Activated T-helper 1 cell treated with anti-CD3 and anti-CD28 coated beads, Interleukin-12 subunit alpha, Interleukin-12 subunit beta, Interleukin-2, Interleukin-4 antibody, amounts not matched to agents 30 ng/mL and 10 ng/mL and 1 ng/mL, durations not matched to agents 14 hours and 24 hours and 36 hours (primary cell): ENCODE results near the gene CUL7. TPM values are rescaled to one million over a fixed set of nuclear protein-coding genes. Genes with fewer than 3 reads are reported as not detected.
"Not testable (repeated sequence)": the region's sequence is repeated elsewhere in the genome, so short reads cannot be mapped to it uniquely, and the experiment has no call there.

Experiments used
- DNase-seq: peaks from one replicate; pipeline ENCODE4 v3.0.0; 2021; ENCODE audit warnings: low spot score
- H3K27ac Mint-ChIP-seq: one replicate; pipeline ENCODE4 v1.8.0; 2021; ENCODE audit warnings: mild to moderate bottlenecking, mixed read lengths
- H3K27me3 Mint-ChIP-seq: one replicate; pipeline ENCODE4 v1.8.0; 2022; ENCODE audit warnings: mild to moderate bottlenecking, moderate library complexity, mixed read lengths; ENCODE audit not compliant: insufficient read depth
- H3K36me3 Mint-ChIP-seq: one replicate; pipeline ENCODE4 v1.8.0; 2021; ENCODE audit warnings: low read depth, mixed read lengths
- H3K4me1 Mint-ChIP-seq: one replicate; pipeline ENCODE4 v1.8.0; 2021; ENCODE audit warnings: low read depth, mixed read lengths
- H3K4me3 Mint-ChIP-seq: one replicate; pipeline ENCODE4 v1.8.0; 2021; ENCODE audit warnings: mild to moderate bottlenecking, moderate library complexity, mixed read lengths
- H3K9me3 Mint-ChIP-seq: one replicate; pipeline ENCODE4 v1.8.0; 2021; ENCODE audit warnings: mixed read lengths
- intact Hi-C: fragments of 100-400 bp; cut with micrococcal nuclease; formaldehyde crosslinking; loops from one replicate; pipeline ENCODE4 v1.15.1; 2024
- total RNA-seq: library from RNA; stranded (reverse); gene quantifications from 2 replicates; pipeline ENCODE4 v1.2.3, GENCODE V29; 2022

The CUL7 gene
- total RNA-seq, 1 donor from 2014 or later: 23.2 TPM

DNA sequence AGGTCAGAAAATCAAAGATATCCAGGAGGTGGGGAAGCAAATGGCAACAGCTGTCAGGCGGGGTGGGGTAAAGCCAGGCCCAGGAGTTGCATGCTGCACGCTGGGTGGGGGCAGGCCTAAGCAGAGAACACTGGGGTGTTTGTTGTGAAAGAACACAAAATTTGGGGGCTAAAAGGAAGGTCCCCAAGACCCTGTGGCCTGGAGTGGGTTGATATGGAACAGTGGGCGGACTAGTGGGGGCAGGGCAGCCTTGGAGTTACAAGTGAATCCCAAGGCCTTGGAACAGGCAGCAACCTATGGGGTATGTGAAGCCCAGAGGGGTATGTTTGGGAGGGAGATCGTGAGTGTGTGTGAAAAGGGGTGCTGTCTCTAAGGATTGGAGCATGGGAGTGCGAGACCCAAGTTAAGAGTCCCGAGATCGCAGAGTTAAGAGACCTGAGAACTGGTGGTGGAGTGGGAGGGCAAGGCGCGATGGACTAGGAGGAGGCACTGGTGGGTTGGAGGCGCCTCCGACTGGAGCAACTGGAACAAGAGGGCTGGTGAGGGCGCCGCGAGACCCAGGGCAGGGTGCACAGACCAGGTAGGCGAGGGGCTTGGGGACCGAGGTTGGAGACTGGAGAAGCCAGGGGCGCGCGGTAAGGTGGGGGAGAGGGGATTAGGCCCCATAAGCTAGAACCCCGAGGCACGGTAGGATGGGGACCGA lies 658 bp downstream of the CUL7 start:
- Mint-ChIP-seq H3K9me3 (no peaks in the 10 kb centered on the region), H3K4me3 (peak overlapping the region; percentile 99), H3K4me1 (peaks cover 46% of the 10 kb centered on the region), H3K27ac (peak overlapping the region; percentile 98), H3K27me3 (no peaks in the 10 kb centered on the region), H3K36me3 (peaks cover 38% of the 10 kb centered on the region)
- no peak for DNase-seq
- intact Hi-C loops: loop anchor here (1.0 to 10.0 kb wide), 9 partner anchors 39 to 1334 kb away; partner anchors contain the start of genes BICRAL, CDC5L, CNPY3 and GTPBP2

DNA sequence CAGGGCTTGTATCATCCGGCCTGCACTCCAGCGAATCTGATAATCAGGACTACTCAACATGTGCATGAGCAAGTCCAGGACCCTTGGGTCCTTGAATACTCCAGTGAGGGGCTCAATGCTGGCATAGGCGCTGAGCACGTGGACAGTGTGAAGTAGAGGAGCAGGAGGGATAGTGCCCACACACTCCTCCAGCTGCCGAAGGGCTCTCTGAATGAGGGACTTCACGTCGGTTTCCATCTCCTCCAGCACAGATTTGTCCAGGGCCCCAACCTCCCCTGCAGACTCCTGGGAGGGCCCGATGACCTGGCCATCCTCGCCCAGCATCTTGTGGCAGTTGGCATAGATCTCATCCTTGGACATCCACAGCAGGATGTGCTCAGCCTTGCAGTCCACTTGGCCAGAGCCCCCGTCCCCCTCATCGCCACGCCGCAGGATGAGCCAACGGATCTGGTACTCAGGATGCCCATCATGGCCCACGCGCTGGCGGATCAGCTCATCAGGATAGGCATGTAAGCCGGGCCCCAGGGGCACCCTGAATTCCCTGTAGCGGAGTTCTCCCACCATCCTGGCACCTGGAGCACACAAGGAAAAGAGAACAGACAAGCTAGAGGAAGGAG lies 1.3 kb downstream of the CUL7 start:
- H3K27ac Mint-ChIP-seq: peak overlapping the region; percentile 98
- intact Hi-C loops: loop anchor here (2.0 to 10.0 kb wide), 5 partner anchors 268 to 1335 kb away; partner anchors contain the start of genes BICRAL, CDC5L, POLH and POLR1C
- H3K27me3 Mint-ChIP-seq: no peaks in the 10 kb centered on the region
- H3K4me3 Mint-ChIP-seq: peak overlapping the region; percentile 99
- H3K4me1 Mint-ChIP-seq: peaks cover 41% of the 10 kb centered on the region
- H3K9me3 Mint-ChIP-seq: no peaks in the 10 kb centered on the region
- no peak for DNase-seq
- peaks cover 35% of the 10 kb centered on the region for H3K36me3 Mint-ChIP-seq

DNA sequence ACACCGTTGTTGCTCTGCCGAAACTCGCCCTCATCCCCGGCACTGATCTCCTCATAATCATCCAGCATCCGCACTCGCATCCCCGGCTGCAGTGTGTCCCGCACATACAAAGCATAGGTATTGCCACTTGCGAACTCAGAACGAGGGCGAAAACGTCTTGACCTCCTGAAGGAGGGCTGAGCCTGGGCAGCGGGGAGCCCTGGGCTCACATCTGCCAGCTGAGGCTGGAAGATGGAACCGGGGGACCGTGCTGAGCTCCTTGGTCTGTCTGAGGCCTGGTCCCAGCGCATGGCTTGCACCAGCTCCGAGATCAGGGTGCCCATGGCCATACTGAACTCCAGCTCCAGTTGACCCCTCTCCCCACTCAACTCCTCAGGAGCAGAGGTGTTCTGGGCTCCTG lies 2.7 kb downstream of the CUL7 start:
- Mint-ChIP-seq H3K36me3 (peaks cover 31% of the 10 kb centered on the region), H3K4me3 (peak overlapping the region; percentile 3), H3K27me3 (no peaks in the 10 kb centered on the region), H3K9me3 (no peaks in the 10 kb centered on the region), H3K27ac (peak overlapping the region; percentile 9), H3K4me1 (peaks cover 37% of the 10 kb centered on the region)
- intact Hi-C loops: loop anchor here (5.0 to 10.0 kb wide), 3 partner anchors 266 to 1336 kb away; partner anchors contain the start of genes BICRAL, CDC5L, POLH and XPO5
- no peak for DNase-seq

DNA sequence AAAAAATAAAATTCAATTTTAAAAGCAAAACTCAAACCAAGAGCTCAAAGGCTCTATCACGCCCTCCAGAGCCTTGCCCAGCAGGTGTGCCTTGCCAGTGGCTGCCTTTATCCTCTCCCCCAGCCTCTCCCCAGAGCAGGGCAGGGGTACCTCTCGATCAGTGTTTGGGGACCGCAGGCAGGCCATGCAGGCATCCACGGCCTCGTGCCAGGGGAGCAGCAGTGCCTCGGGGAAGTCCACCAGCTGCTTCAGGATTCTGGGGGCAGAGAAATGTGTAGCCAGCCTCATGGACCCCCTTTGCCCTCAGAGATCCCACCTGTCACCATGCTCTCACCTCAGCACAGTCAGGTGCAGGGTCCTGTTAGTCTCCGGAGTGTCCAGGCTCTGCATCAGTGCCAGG lies 5.7 kb downstream of the CUL7 start:
- H3K27ac Mint-ChIP-seq: no peak overlapping the region
- H3K4me3 Mint-ChIP-seq: no peak overlapping the region
- H3K27me3 Mint-ChIP-seq: no peaks in the 10 kb centered on the region
- intact Hi-C loops: no loop called here
- H3K36me3 Mint-ChIP-seq: peaks cover 28% of the 10 kb centered on the region
- no peak for DNase-seq
- no peaks in the 10 kb centered on the region for H3K9me3 Mint-ChIP-seq
- H3K4me1 Mint-ChIP-seq: peaks cover 24% of the 10 kb centered on the region

DNA sequence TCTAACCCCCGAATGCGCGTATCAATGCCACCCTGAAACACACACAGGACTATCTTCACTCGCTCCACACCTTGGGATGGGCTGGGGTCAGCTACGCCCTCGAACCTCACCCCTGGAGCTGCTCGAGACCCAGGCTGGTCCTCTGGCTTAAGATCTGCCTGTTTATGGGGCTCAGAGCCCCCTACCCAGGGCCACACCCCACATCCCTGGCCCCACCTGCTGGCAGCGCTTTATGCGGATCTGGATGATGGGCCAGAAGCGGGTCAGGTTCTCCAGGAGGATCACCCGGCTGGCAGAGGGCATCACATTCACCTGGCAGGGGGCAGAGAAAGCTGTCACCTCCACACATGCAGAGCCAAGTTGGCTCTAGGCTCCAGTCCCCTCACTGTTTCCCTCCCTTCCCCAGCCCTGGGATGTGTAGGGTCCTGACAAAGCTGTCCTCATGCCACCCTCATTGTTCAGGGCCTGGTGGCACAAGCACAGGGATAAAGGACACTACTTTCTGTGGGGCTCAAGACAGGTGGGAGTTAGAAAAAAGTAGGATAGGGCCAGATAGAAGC lies 8.2 kb downstream of the CUL7 start:
- Mint-ChIP-seq H3K36me3 (peaks cover 21% of the 10 kb centered on the region), H3K27ac (no peak overlapping the region), H3K9me3 (no peaks in the 10 kb centered on the region), H3K4me1 (peaks cover 3% of the 10 kb centered on the region), H3K4me3 (no peak overlapping the region), H3K27me3 (no peaks in the 10 kb centered on the region)
- intact Hi-C loops: no loop called here
- no peak for DNase-seq

DNA sequence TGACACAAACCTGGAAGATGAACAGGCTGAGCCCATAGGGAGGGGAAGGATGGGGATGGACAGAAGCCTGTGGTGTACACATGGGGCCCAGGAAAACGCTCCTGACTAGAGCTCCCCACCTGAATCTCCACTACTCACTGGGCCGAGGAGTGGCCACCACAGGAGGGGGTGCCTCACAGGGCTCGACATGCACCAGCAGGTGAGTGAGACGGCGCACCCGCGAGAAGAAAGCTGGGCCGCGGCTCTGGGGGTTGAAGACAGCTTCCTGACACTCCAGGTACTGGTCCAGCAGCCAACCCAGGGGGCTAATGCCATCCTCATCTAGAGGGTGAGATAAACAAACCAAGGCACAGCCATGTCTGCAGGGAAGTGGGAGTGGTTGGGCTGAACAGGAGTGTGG lies 10.3 kb downstream of the CUL7 start:
- H3K27ac Mint-ChIP-seq: peak overlapping the region; percentile 29
- H3K9me3 Mint-ChIP-seq: no peaks in the 10 kb centered on the region
- peaks cover 22% of the 10 kb centered on the region for H3K36me3 Mint-ChIP-seq
- H3K4me1 Mint-ChIP-seq: no peaks in the 10 kb centered on the region
- intact Hi-C loops: no loop called here
- DNase-seq: no peak
- H3K4me3 Mint-ChIP-seq: no peak overlapping the region
- H3K27me3 Mint-ChIP-seq: no peaks in the 10 kb centered on the region

DNA sequence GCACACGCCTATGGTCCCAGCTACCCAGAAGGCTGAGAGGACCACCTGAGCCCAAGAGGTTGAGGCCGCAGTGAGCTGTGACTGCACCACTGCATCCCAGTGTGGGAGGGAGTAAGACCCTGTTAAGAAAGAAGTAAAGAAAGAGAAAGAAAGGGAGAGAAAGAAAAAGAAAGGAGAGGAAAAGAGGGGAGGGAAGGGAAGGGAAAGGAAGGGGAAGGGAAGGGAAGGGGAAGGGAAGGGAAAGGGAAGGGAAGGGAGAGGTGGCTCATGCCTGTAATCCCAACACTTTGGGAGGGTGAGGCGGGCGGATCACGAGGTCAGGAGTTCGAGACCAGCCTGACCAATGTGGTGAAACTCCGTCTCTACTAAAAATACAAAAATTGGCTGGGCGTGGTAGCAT lies 12.2 kb downstream of the CUL7 start:
- DNase-seq, H3K27ac Mint-ChIP-seq, H3K4me3 Mint-ChIP-seq, intact Hi-C loops, H3K27me3 Mint-ChIP-seq, H3K4me1 Mint-ChIP-seq, H3K9me3 Mint-ChIP-seq: not testable (repeated sequence)
- peaks cover 26% of the 10 kb centered on the region for H3K36me3 Mint-ChIP-seq

DNA sequence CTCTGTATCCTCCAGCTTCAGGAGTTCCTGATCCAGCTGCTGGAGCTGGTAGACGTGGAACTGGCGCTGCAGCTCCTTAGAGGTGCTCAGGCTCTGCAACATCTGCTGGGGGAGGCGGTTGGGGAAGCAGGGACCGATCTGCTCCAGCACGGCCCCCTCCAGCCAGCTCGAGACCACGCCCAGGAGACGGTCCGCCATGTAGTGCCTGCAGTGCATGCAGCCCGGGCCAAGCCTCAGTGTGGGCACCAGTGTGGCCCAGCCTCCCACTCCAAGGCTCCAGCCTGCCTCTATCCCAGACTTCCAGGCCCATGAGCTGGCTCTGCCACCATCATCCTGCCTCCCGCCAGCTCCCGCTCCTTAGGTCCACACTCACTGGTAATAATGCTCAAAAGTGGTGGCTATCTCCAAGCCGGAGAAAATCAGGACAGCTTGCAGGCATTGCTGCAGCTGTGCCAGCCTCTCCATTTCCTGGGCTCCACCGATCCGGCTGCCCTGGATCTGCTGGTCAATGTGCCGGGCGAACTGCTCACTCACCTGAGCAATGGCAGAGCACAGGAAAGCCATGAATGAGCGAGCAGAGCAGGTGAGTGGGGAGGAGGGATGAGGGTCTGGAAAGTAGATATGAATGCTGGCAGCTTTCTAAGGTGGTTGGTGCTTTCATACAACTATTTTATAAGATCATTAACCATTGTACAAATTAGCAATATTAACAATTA lies 13.0 kb downstream of the CUL7 start:
- DNase-seq: no peak
- intact Hi-C loops: no loop called here
- Mint-ChIP-seq H3K9me3 (no peaks in the 10 kb centered on the region), H3K4me1 (no peaks in the 10 kb centered on the region), H3K27me3 (no peaks in the 10 kb centered on the region), H3K27ac (no peak overlapping the region), H3K4me3 (no peak overlapping the region), H3K36me3 (peaks cover 28% of the 10 kb centered on the region)

DNA sequence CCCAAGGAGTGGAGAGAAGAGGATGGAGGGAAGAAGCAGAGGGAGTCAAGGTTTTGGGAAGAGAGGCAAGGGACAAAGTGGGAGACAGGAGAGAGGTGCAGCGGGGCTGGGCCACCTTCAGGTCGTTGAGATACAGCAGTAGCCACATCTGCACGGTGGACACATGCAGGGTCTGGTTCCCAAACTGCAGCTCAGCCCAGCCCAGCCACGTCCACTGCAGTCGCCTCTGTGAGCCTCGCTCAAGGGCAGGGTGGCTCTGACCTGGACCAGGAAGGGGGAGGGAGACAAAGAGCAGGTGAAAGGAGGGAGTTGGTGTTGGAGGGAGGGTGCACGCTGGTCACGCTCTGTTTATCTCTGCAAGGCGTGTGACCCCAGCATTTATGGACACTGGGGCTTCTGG lies 14.9 kb downstream of the CUL7 start:
- Mint-ChIP-seq H3K27me3 (no peaks in the 10 kb centered on the region), H3K27ac (no peak overlapping the region), H3K4me3 (no peak overlapping the region), H3K4me1 (no peaks in the 10 kb centered on the region), H3K36me3 (peaks cover 30% of the 10 kb centered on the region), H3K9me3 (no peaks in the 10 kb centered on the region)
- intact Hi-C loops: no loop called here
- no peak for DNase-seq

DNA sequence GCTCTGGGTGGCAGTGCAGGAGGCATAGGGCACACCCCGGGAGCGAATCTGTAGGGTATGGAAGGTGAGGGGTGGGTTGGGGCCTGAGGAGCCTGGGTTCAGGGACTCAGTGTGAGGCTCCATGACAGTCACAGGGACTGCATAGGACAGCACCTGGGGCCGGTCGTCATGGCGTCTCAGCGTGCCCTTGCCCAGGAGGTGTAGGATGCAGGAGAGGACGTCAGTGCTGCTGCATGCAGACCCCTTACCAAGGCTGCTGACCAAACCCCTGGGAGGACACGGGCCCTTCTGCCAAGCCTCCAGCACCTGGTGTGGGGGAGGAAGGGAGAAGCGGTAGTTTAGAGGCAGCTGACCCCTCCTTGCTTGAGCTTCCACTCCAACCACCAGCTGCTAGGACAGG lies 15.9 kb downstream of the CUL7 start:
- Mint-ChIP-seq H3K4me1 (peaks cover 6% of the 10 kb centered on the region), H3K27me3 (no peaks in the 10 kb centered on the region), H3K9me3 (no peaks in the 10 kb centered on the region), H3K27ac (no peak overlapping the region), H3K4me3 (no peak overlapping the region), H3K36me3 (peaks cover 32% of the 10 kb centered on the region)
- intact Hi-C loops: no loop called here
- no peak for DNase-seq

DNA sequence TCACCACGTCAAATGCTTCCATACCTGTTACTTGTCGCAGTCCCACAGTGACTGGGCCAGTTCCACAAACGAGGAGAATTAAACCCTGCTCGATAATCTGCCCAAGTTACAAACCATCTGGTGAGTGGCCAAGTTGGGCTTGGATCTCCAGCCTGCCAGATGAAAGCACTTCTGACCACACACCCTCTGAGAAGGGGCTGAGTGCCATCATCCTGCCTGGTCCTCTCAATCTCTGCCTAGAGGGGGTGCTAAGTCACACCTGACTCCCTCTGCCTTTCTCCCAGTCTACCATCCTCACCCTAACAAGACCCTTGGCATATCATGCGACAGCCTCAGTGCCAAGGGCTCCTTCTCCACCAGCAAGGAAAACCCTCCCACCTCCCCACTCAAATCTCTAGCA lies 16.5 kb downstream of the CUL7 start:
- no peak for DNase-seq
- Mint-ChIP-seq H3K4me3 (no peak overlapping the region), H3K9me3 (no peaks in the 10 kb centered on the region), H3K27me3 (no peaks in the 10 kb centered on the region), H3K4me1 (peaks cover 6% of the 10 kb centered on the region), H3K27ac (no peak overlapping the region), H3K36me3 (peaks cover 31% of the 10 kb centered on the region)
- intact Hi-C loops: no loop called here

DNA sequence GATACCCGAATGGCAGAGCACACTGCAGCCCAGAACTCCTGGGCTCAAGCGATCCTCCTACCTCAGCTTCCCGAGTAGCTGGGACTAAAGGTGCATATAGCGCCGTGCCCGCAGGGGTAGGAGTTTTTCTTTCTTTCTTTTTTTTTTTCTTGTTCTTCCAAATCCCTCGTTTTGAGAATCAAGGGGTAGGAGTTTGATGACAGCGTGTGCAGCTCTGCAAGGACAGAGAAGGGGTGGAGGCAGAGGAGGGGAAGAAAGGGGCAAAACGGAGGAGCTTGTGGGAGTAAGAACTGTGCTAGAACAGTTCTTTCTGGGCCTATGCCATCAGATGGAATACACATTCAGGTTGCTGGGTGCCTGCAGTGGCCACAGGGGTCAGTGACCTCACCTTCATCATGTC lies 16.9 kb downstream of the CUL7 start:
- no peak for DNase-seq
- Mint-ChIP-seq H3K27ac (no peak overlapping the region), H3K4me3 (no peak overlapping the region), H3K4me1 (peaks cover 6% of the 10 kb centered on the region), H3K36me3 (peaks cover 32% of the 10 kb centered on the region), H3K27me3 (no peaks in the 10 kb centered on the region), H3K9me3 (no peaks in the 10 kb centered on the region)
- intact Hi-C loops: no loop called here
